H54 (cell line): ENCODE results near the gene RPL27A.

Experiments
- DNase-seq: peaks from one replicate; pipeline ENCODE4 v3.0.0; 2011; ENCODE audit warnings: low spot score, mixed read lengths; ENCODE audit not compliant: insufficient read length
- FAIRE-seq: peaks from 3 replicates; lab custom pipeline; 2011; peaks lifted over from hg19 to GRCh38; lab: Jason Lieb, UNC
- POLR2A ChIP-seq: IDR thresholded peaks from 2 replicates; pipeline ENCODE4 v1.6.1; 2011; ENCODE audit warnings: low read depth, mild to moderate bottlenecking, low read length

Gene RPL27A

GRCh38 chr11:8685306-8685705 is 2.7 kb downstream of the RPL27A start:
- DNase-seq = no peak
- no peak for TF ChIP-seq POLR2A
- FAIRE-seq = no peak

GRCh38 chr11:8685820-8686219 is 3.2 kb downstream of the RPL27A start:
- FAIRE-seq (no peak), DNase-seq (no peak)
- no peak for TF ChIP-seq POLR2A

- no peak for TF ChIP-seq POLR2A
- DNase-seq (no peak), FAIRE-seq (no peak)
Observed at GRCh38 chr11:8686325-8686724, 3.7 kb downstream of the RPL27A start.

GRCh38 chr11:8688414-8689362 is 6.1 kb downstream of the RPL27A start:
- peak; percentile 66 for FAIRE-seq
- peak; percentile 95 for DNase-seq
- TF ChIP-seq POLR2A = peak; percentile 82

GRCh38 chr11:8689726-8690255 is 7.2 kb downstream of the RPL27A start:
- TF ChIP-seq POLR2A = no peak
- DNase-seq (no peak), FAIRE-seq (no peak)

GRCh38 chr11:8690374-8691342 is 8.1 kb downstream of the RPL27A start:
- TF ChIP-seq POLR2A = no peak
- DNase-seq = no peak
- FAIRE-seq = no peak

GRCh38 chr11:8691601-8692000 is 9.0 kb downstream of the RPL27A start:
- no peak for FAIRE-seq
- no peak for TF ChIP-seq POLR2A
- DNase-seq = no peak

GRCh38 chr11:8692417-8692816 is 9.8 kb downstream of the RPL27A start:
- no peak for FAIRE-seq
- no peak for DNase-seq
- no peak for TF ChIP-seq POLR2A

- no peak for DNase-seq
- no peak for FAIRE-seq
- TF ChIP-seq POLR2A = no peak
Observed at GRCh38 chr11:8693010-8693551, 10.5 kb downstream of the RPL27A start.

GRCh38 chr11:8693555-8693954 is 11.0 kb downstream of the RPL27A start:
- FAIRE-seq = no peak
- DNase-seq = no peak
- TF ChIP-seq POLR2A = no peak

- no peak for FAIRE-seq
- no peak for DNase-seq
- TF ChIP-seq POLR2A = no peak
Observed at GRCh38 chr11:8694137-8694536, 11.5 kb downstream of the RPL27A start.

- FAIRE-seq = no peak
- DNase-seq = no peak
- TF ChIP-seq POLR2A = no peak
Observed at GRCh38 chr11:8697054-8697453, 14.5 kb downstream of the RPL27A start.

GRCh38 chr11:8698379-8698851 is 15.8 kb downstream of the RPL27A start:
- no peak for DNase-seq
- FAIRE-seq = no peak
- TF ChIP-seq POLR2A = no peak
